GM23338 (cell line): ENCODE measurements around the gene SMYD3. TPM values are rescaled to one million over a fixed set of nuclear protein-coding genes. Genes with fewer than 3 reads are reported as not detected.

Experiments
- ATAC-seq: fragments of 200-7000 bp; cut with Tn5 transposase; 3 replicates; pipeline ENCODE4 v1.9.1; 2020
- DNase-seq: peaks from one replicate; pipeline ENCODE4 v3.0.0-alpha.2; 2015; ENCODE audit warnings: low spot score
- H2AFZ ChIP-seq: fragments of 200-600 bp; sonication (generic); 2 replicates; pipeline ENCODE4 v1.8.0; 2016; ENCODE audit warnings: antibody characterized with exemption, mild to moderate bottlenecking, moderate library complexity
- H3F3A ChIP-seq: fragments of 200-600 bp; sonication (generic); replicated peaks from 2 replicates; pipeline ENCODE4 v1.8.0; 2017; ENCODE audit warnings: antibody characterized with exemption, mixed run types, low read depth
- H3K27ac ChIP-seq: fragments of 200-600 bp; sonication (generic); 2 replicates; pipeline ENCODE4 v1.6.1; 2016; ENCODE audit warnings: low read depth
- H3K27me3 ChIP-seq: fragments of 200-600 bp; sonication (generic); 2 replicates; pipeline ENCODE4 v1.8.0; 2016; ENCODE audit warnings: mild to moderate bottlenecking, mixed run types, moderate library complexity; ENCODE audit not compliant: insufficient read depth
- H3K36me3 ChIP-seq: fragments of 200-600 bp; sonication (generic); 2 replicates; pipeline ENCODE4 v1.8.0; 2016; ENCODE audit warnings: mild to moderate bottlenecking; ENCODE audit not compliant: insufficient read depth
- H3K4me1 ChIP-seq: fragments of 200-600 bp; sonication (generic); 2 replicates; pipeline ENCODE4 v1.8.0; 2016; ENCODE audit warnings: mild to moderate bottlenecking, moderate library complexity; ENCODE audit not compliant: insufficient read depth
- H3K4me2 ChIP-seq: fragments of 200-600 bp; sonication (generic); 2 replicates; pipeline ENCODE4 v1.7.1; 2017; ENCODE audit warnings: mixed run types
- H3K4me3 ChIP-seq: fragments of 200-600 bp; sonication (generic); 2 replicates; pipeline ENCODE4 v1.6.1; 2016; ENCODE audit warnings: mixed run types
- H3K79me2 ChIP-seq: fragments of 200-600 bp; sonication (generic); replicated peaks from 2 replicates; pipeline ENCODE4 v1.8.0; 2017; ENCODE audit warnings: mild to moderate bottlenecking; ENCODE audit not compliant: insufficient read depth
- H3K9me2 ChIP-seq: fragments of 200-600 bp; sonication (generic); 2 replicates; pipeline ENCODE4 v1.8.0; 2017; ENCODE audit not compliant: insufficient read depth
- H4K20me1 ChIP-seq: fragments of 200-600 bp; sonication (generic); replicated peaks from 2 replicates; pipeline ENCODE4 v1.8.0; 2017; ENCODE audit warnings: mild to moderate bottlenecking; ENCODE audit not compliant: insufficient read depth
- H3K27ac Mint-ChIP-seq: 2 replicates; pipeline ENCODE4 v1.8.0; 2020; ENCODE audit warnings: inconsistent platforms, mild to moderate bottlenecking, moderate library complexity, mixed read lengths
- H3K27me3 Mint-ChIP-seq: 3 replicates; pipeline ENCODE4 v1.8.0; 2022; ENCODE audit warnings: low read depth, mild to moderate bottlenecking, moderate library complexity, mixed read lengths, inconsistent platforms; ENCODE audit not compliant: insufficient read depth, poor library complexity
- H3K36me3 Mint-ChIP-seq: 3 replicates; pipeline ENCODE4 v1.8.0; 2021; ENCODE audit warnings: low read depth, mild to moderate bottlenecking, inconsistent platforms, moderate library complexity, mixed read lengths
- H3K4me1 Mint-ChIP-seq: 3 replicates; pipeline ENCODE4 v1.8.0; 2020; ENCODE audit warnings: mild to moderate bottlenecking, inconsistent platforms, mixed read lengths
- H3K4me3 Mint-ChIP-seq: 3 replicates; pipeline ENCODE4 v1.8.0; 2021; ENCODE audit warnings: moderate library complexity, mild to moderate bottlenecking, inconsistent platforms, mixed read lengths
- H3K9me3 Mint-ChIP-seq: 3 replicates; pipeline ENCODE4 v1.8.0; 2020; ENCODE audit warnings: moderate library complexity, mild to moderate bottlenecking, inconsistent platforms, mixed read lengths
- ETS1 ChIP-seq: IDR thresholded peaks from 2 replicates; pipeline ENCODE4 v1.6.1; 2016; ENCODE audit warnings: antibody characterized with exemption
- EZH2phosphoT487 ChIP-seq: fragments of 200-600 bp; sonication (generic); IDR thresholded peaks from one replicate; pipeline ENCODE4 v1.8.1; 2018; ENCODE audit warnings: antibody characterized with exemption; ENCODE audit not compliant: unreplicated experiment
- JUNB ChIP-seq: IDR thresholded peaks from one replicate; pipeline ENCODE4 v1.6.1; 2016; ENCODE audit warnings: antibody characterized with exemption; ENCODE audit not compliant: unreplicated experiment
- NANOG ChIP-seq: IDR thresholded peaks from 2 replicates; pipeline ENCODE4 v1.6.1; 2016; ENCODE audit warnings: antibody characterized with exemption, borderline replicate concordance
- REST ChIP-seq: IDR thresholded peaks from one replicate; pipeline ENCODE4 v1.6.1; 2018; ENCODE audit warnings: antibody characterized with exemption; ENCODE audit not compliant: unreplicated experiment
- STAT1 ChIP-seq: IDR thresholded peaks from one replicate; pipeline ENCODE4 v1.6.1; 2016; ENCODE audit warnings: antibody characterized with exemption; ENCODE audit not compliant: unreplicated experiment
- ZNF114 ChIP-seq: fragments of 250-450 bp; sonication (Bioruptor Pico); IDR thresholded peaks from 2 replicates; pipeline ENCODE4 v1.5.0; 2020; ENCODE audit warnings: mild to moderate bottlenecking, moderate library complexity
- ZNF331 ChIP-seq: fragments of 250-450 bp; sonication (Bioruptor Pico); IDR thresholded peaks from 2 replicates; pipeline ENCODE4 v1.5.0; 2020; ENCODE audit warnings: low read depth, mild to moderate bottlenecking, moderate library complexity
- ZNF462 ChIP-seq: fragments of 250-450 bp; sonication (Bioruptor Pico); IDR thresholded peaks from 2 replicates; pipeline ENCODE4 v1.5.0; 2020; ENCODE audit warnings: mild to moderate bottlenecking, moderate library complexity
- polyA plus RNA-seq: library from polyadenylated mRNA; unstranded; fragments of >200 nt; fragmentation: Nextera tagmentation; extraction: Ambion mirVana; gene quantifications from 2 replicates; pipeline ENCODE4 v1.2.1, GENCODE V29; 2016
- total RNA-seq: library from RNA; depleted of rRNA; stranded (reverse); fragments of >200 nt; shearing (Covaris generic); gene quantifications from 2 replicates; pipeline ENCODE4 v1.2.3, GENCODE V29; 2014

Gene SMYD3
- total and polyA plus RNA-seq, 2 experiments from 2014 or later: 31.8 to 34.4 TPM

GRCh38 chr1:246513619-246514343 is 6.7 kb upstream of the SMYD3 start (continued):
- TF ChIP-seq ZNF462 (CRISPR knock-in tag): no peak

GRCh38 chr1:246513041-246513440 is 6.0 kb upstream of the SMYD3 start:
- no peaks in the 10 kb centered on the region for H3K4me1 ChIP-seq
- H2AFZ ChIP-seq: no peak overlapping the region
- no peaks in the 10 kb centered on the region for H3K9me2 ChIP-seq
- no peaks in the 10 kb centered on the region for H4K20me1 ChIP-seq
- Mint-ChIP-seq H3K9me3 (peaks cover 57% of the 10 kb centered on the region), H3K4me1 (no peaks in the 10 kb centered on the region), H3K4me3 (no peak overlapping the region), H3K36me3 (peaks cover 7% of the 10 kb centered on the region; the same call in 2 of the 3 replicates), H3K27ac (no peak overlapping the region), H3K27me3 (peaks cover 11% of the 10 kb centered on the region)
- no peak overlapping the region for H3K4me2 ChIP-seq
- H3F3A ChIP-seq: no peaks in the 10 kb centered on the region
- no peak overlapping the region for H3K4me3 ChIP-seq
- no peak for TF ChIP-seq NANOG
- TF ChIP-seq STAT1: no peak
- TF ChIP-seq ZNF114 (CRISPR knock-in tag): no peak
- TF ChIP-seq JUNB: no peak
- TF ChIP-seq REST: no peak
- no peak for TF ChIP-seq ETS1
- TF ChIP-seq ZNF331 (CRISPR knock-in tag): no peak
- TF ChIP-seq EZH2phosphoT487: no peak
- no peak for DNase-seq
- H3K79me2 ChIP-seq: no peaks in the 10 kb centered on the region
- no peak for ATAC-seq
- H3K36me3 ChIP-seq: no peaks in the 10 kb centered on the region
- no peaks in the 10 kb centered on the region for H3K27me3 ChIP-seq
- H3K27ac ChIP-seq: no peak overlapping the region
